ENCODE data around the gene PRKG1.
"Not testable (repeated sequence)": the region's sequence is repeated elsewhere in the genome, so short reads cannot be mapped to it uniquely, and the experiment has no call there.

PRKG1 gene

GRCh38 chr10:51231754-51232153, 157.5 kb downstream of the PRKG1 start:
- no peak for DNase-seq

GRCh38 chr10:51233337-51234100, 159.2 kb downstream of the PRKG1 start:
- DNase-seq = no peak

- DNase-seq = no peak
These were observed 161.6 kb downstream of the PRKG1 start for GRCh38 chr10:51235865-51236264.

GRCh38 chr10:51239006-51239405, 164.7 kb downstream of the PRKG1 start:
- no peak for DNase-seq

- no peak for DNase-seq
These were observed 167.2 kb downstream of the PRKG1 start for GRCh38 chr10:51241461-51241860.

- no peak for DNase-seq
These were observed 168.1 kb downstream of the PRKG1 start for GRCh38 chr10:51242393-51242792.

- no peak for DNase-seq
These were observed 170.0 kb downstream of the PRKG1 start for GRCh38 chr10:51244309-51244708.

- no peak for DNase-seq
These were observed 170.6 kb downstream of the PRKG1 start for GRCh38 chr10:51244748-51245490.

- DNase-seq = no peak
These were observed 171.9 kb downstream of the PRKG1 start for GRCh38 chr10:51246156-51246555.

GRCh38 chr10:51250278-51250920, 176.1 kb downstream of the PRKG1 start:
- DNase-seq = peak in 1 of 2 donors; percentile 3

GRCh38 chr10:51251110-51251509, 176.8 kb downstream of the PRKG1 start:
- no peak for DNase-seq

- DNase-seq = no peak
These were observed 181.1 kb downstream of the PRKG1 start for GRCh38 chr10:51255381-51255780.

- DNase-seq = no peak
These were observed 183.4 kb downstream of the PRKG1 start for GRCh38 chr10:51257511-51258248.

GRCh38 chr10:51260376-51260775, 186.1 kb downstream of the PRKG1 start:
- DNase-seq = no peak

GRCh38 chr10:51266496-51266895, 192.2 kb downstream of the PRKG1 start:
- no peak for DNase-seq

- not testable (repeated sequence) for DNase-seq
These were observed 193.8 kb downstream of the PRKG1 start for GRCh38 chr10:51267980-51268570.

- no peak for DNase-seq
These were observed 195.5 kb downstream of the PRKG1 start for GRCh38 chr10:51269821-51270220.

GRCh38 chr10:51270936-51271530, 196.7 kb downstream of the PRKG1 start:
- DNase-seq = no peak

GRCh38 chr10:51272099-51272498, 197.8 kb downstream of the PRKG1 start:
- DNase-seq = not testable (repeated sequence)

GRCh38 chr10:51272555-51272954, 198.3 kb downstream of the PRKG1 start:
- no peak for DNase-seq

GRCh38 chr10:51273574-51273973, 199.3 kb downstream of the PRKG1 start:
- peak; percentile 74 to 75 for DNase-seq

- not testable (repeated sequence) for DNase-seq
These were observed 201.8 kb downstream of the PRKG1 start for GRCh38 chr10:51276097-51276496.

All from inflammatory macrophage treated with lipopolysaccharide for 1 hour (primary cell).